GM19452 (cell line): ENCODE measurements around the gene NDUFA13.

Experiments
- ATAC-seq: cut with Tn5 transposase; IDR thresholded peaks from one replicate; pipeline ENCODE4 v1.9.1; 2021; ENCODE audit not compliant: unreplicated experiment

The NDUFA13 gene

DNA sequence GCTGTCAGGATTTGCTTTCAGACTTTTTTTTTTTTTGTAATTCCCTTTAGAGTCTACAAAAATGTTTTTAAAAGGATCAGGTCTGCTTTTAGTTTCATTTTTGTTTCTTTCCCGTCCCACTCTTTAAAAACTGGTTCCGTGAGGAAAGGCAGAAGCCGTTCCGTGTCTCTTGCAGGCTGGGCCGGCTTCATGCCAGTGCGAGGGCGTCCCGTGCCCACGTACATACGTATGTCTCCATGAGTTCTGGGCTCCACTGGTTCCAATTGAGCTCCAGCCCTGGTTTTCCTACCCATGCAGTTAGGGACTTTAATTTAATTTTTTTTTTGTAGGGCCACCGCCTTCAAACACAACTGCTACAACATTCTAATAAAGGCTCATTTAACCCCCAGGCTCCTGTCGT, 9.4 kb upstream of the NDUFA13 start:
- no peak for ATAC-seq

DNA sequence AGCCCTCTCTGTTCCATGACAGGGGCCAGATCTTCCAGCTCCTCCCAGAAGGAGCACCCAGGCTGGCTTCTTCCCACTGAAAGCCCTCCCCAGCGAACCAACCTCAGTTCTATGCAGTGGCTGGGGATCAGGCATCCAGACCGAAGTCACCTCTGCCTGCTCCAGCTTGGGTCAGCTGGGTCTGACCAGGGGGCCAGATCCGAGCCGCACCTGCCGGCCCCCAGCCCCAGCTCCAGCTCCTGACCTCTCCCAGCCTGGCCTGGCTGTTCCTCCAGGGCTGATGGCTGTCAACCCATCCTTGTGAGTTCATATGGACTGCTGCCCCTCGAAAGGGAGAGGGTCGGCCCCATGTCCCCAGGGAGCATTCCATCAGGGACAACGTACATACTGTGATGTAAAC, 8.7 kb upstream of the NDUFA13 start:
- ATAC-seq = no peak

- ATAC-seq = no peak
These were observed 7.8 kb upstream of the NDUFA13 start for GRCh38 chr19:19508217-19508616.

GRCh38 chr19:19510432-19510831, 5.6 kb upstream of the NDUFA13 start:
- no peak for ATAC-seq

GRCh38 chr19:19513682-19514081, 2.3 kb upstream of the NDUFA13 start:
- ATAC-seq = no peak

- no peak for ATAC-seq
These were observed 1.8 kb upstream of the NDUFA13 start for GRCh38 chr19:19514215-19514657.

DNA sequence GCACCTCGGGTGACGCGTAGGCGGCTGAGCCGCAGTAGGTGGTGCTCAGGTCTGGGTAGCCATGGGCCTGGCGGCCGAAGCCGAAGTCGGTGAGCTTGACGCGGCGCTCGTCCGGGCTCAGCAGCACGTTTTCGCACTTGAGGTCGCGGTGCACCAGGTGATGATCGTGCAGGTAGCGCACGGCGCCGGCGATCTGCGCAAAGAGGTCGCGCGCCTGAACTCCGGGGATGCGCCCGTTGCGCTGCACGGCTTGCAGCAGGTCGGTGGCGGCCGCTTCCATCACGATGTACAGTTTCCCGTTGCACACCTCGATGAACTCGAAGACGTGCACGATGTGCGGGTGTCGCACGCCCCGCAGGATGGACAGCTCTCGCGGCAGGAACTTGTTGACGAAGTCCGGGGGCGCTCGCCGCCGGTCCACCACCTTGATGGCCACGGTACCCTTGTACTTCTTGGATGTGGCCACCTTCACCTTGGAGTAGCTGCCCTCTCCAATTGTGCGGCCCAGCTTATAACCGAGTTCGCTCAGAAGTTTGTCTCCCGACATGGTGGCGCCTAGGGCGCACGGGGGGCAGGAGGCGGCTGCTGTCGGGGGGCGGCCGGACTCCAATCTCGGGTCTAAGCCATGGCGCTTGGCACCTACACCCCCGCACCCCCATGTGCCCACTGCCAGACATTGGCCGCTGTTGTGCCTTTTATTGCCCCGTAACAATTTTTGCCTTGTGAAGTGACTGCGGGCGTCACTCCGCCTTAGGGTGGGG, 964 bp upstream of the NDUFA13 start, which contains the start of gene TSSK6:
TSSK6 (minus strand) TSS at position 668 of the 761 bp plus-strand sequence; CDS start at position 547, 121 bp downstream.
- ATAC-seq = no peak

DNA sequence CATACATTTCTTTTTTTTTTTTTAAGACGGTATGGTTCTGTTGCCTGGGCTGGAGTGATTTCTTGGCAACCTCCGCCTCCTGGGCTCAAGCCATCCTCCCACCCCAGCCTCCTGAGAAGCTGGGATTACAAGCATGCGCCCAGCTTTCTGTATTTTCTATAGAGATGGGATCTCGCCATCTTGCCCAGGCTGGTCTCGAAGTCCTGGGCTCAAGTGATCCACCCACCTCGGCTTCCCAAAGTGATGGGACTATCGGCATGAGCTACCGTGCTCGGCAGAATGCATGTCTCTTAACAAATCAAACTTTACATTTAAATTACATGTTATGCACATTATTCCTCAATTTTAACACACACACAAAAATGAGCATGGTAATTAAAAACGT, 1.2 kb downstream of the NDUFA13 start:
- no peak for ATAC-seq

DNA sequence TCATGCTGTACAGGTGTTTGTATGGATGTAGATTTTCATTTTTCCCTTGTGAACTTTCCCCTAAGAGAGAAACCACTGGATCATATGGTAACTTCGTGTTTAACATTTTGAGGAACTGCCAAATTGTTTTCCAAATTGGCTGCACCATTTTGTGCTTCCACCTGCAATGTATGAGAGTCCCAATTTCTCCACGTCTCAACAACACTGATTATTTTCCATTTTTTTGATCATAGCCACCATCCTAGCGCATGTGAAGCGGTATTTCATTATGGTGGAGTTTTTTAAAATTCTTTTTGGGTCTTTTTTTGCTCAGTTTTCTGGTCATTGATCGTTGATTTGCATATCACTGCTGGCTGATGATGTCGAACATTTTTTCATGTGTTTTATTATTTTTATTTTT, 5.0 kb downstream of the NDUFA13 start:
- ATAC-seq = no peak

- ATAC-seq = no peak
These were observed 7.2 kb downstream of the NDUFA13 start for GRCh38 chr19:19523177-19523576.

DNA sequence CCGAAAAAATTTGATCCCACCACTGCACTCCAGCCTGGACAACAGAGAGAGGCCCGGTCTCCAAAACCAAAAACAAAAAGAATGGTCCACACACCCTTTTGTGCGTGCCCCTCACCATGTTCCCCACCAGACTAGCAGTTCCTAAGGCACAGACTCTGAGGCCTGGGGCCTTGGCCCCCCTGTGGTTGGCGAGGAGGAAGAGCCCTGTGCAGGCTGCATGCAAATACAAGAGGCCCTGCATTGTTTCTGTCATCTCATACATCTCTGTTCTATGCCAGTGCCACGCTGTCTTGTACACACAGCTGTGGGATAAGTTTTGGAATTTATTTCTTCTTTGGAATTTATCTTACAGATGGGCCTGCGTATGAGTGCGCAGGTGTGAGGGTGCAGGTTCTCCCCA, 8.0 kb downstream of the NDUFA13 start:
- no peak for ATAC-seq

GRCh38 chr19:19525611-19526380, 9.8 kb downstream of the NDUFA13 start:
- no peak for ATAC-seq

DNA sequence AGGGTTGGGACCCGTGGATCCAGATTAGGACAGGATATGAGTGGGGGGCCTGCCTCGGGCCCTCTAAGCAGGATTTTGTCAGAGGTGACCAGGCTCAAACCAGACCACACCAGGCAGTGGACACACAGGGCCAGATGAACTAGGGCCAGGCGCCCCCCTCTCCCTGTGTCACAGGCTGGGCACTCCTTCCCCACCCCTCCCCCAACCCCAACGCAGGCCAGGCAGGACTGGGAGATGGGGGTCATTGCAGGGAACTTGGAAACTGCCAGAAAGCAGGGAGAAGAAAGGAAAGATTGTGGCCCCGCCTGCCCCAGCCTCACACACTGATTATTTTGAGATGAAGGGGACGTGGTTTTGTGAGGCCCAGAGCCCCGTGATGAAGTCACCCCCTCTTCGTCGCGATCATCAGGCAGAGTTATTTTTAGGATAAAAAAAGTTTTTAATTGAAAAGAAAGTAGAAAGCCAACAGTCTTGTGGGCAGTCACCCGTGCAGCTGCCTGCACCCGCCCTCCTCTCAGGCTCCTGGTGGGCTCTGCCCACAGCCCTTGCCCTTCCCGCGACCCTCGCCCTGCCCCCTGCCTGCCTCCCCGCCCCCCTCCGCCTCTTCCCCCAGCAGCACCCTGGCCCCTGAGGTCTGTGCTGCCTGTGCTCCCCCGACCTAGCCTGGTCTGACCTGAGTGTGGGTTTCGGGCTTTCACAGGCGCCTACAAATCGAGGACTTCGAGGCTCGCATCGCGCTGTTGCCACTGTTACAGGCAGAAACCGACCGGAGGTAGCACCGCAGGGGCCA, 10.8 kb downstream of the NDUFA13 start:
- no peak for ATAC-seq

DNA sequence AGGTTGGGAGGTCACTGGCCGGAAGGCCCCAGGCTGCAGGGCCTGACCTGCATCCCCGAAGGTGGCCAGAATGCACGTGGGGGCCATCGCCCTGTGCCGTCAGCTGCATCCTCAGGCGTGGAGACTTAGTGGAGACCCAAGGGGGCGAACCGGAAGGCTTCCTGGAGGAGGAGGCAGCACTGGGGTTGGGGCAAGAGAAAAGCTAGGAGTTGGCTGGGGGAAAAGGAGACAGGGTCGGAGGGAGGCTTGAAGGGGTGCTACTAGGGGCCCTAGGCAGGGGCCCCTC, 11.3 kb downstream of the NDUFA13 start:
- ATAC-seq = no peak

- ATAC-seq = no peak
These were observed 11.9 kb downstream of the NDUFA13 start for GRCh38 chr19:19527674-19528625.

DNA sequence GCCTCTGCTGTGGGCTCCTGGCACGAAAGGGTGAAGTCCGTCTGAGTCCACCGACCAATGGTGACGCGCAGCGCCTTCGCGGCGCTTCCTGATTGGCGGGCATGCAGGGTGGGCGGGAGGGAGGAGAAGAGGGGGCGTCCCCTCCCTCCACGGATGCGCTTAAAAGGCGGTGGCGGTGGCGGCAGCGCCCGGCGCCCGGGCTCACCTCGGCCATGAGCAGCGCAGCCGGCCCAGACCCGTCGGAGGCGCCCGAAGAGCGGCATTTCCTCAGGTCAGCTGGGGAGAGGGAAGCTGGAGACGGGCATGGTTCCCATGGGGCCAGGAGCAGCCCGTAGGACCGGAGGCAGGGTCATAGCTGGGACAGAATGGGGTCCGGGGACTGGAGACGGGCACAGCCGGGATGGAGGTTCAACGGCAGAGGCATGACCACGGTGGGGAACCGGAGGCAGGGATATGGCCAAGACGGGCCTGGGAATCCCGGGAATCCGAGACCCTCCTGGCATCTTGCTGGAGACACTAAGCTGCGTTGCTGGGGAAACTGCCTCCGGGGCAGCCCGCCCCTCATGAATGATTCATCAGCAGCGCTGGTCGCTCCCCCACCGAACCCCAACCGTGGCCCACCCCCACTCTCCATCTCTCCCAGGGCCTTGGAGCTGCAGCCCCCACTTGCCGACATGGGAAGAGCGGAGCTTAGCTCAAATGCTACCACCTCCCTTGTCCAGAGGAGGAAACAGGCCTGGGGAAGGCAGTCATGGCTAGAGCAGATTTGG, 12.9 kb downstream of the NDUFA13 start, which contains the start of gene YJEFN3:
YJEFN3 (plus strand) TSS at position 191 of the 770 bp plus-strand sequence; CDS start at position 213, 22 bp downstream.
- no peak for ATAC-seq

DNA sequence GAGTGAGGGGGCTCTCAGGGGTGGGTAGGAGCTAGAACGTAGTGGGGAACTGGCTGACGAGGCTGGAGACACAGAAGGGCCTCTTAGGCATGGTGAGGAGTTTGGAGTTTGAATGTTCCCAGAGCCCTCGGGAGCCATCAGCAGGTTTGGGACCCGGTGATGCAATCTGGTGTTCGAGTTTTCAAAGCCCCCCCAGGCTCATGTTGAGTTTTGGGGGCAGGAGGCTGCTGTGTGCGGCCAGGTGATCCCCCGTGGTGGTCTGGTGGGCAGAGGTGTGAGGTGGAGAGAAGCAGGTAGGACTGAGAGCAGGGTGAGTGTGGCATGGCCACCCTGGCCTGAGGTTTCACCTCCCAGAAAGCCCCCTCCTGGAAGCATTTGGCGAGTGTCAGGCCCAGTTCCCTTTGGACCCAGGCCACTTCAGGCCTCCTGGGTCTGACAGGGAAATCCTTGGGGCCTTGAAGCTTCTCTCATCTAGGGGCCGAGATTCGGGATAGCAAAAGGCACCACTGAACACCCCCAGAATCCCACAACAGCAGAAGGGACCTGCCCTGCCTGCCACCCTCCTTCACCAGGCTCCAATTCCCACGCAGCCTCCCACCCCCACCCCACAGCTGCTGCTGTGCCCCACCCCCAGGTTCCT, 13.9 kb downstream of the NDUFA13 start:
- ATAC-seq = no peak

DNA sequence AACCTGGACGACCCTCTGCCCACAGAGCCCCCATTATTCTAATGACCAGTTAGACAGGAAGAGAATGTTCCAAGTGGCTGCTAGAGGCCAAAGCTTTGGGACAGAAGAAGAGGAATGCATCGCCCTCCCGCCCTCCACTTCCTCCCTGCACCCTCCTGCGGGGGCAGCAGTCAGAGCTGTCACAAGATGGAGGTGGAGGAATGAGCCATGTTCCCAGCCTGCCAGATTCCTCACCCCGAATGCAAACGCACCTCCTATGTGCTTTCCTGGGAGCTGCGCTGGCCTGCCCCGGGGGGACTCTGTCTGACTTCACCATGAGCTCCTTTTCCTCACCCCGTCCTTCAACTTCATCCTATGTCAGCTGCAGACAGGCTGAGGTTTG, 14.4 kb downstream of the NDUFA13 start:
- no peak for ATAC-seq

- ATAC-seq = no peak
These were observed 14.9 kb downstream of the NDUFA13 start for GRCh38 chr19:19530889-19531288.
